SK-N-MC (cell line): ENCODE data around the gene PRKN.

ENCODE experiments used
- DNase-seq: peaks from one replicate; pipeline ENCODE4 v3.0.0-alpha.2; 2011; ENCODE audit warnings: low read depth, low spot score
- H3K27ac ChIP-seq: fragments of 200-600 bp; sonication (generic); 2 replicates; pipeline ENCODE4 v1.5.1; 2016; ENCODE audit warnings: mixed run types
- H3K36me3 ChIP-seq: fragments of 200-600 bp; sonication (generic); 2 replicates; pipeline ENCODE4 v1.6.1; 2017; ENCODE audit warnings: antibody characterized with exemption, low read length, mixed read lengths; ENCODE audit not compliant: insufficient read depth
- H3K4me3 ChIP-seq: fragments of 200-600 bp; sonication (generic); 2 replicates; pipeline ENCODE4 v1.5.1; 2016
- H3K9ac ChIP-seq: fragments of 200-600 bp; sonication (generic); 2 replicates; pipeline ENCODE4 v1.8.0; 2017; ENCODE audit warnings: mixed run types, mixed read lengths; ENCODE audit not compliant: insufficient read length
- H3K9me3 ChIP-seq: fragments of 200-600 bp; sonication (generic); 2 replicates; pipeline ENCODE4 v1.6.1; 2017; ENCODE audit warnings: low read depth, mild to moderate bottlenecking, antibody characterized with exemption, low read length, moderate library complexity, mixed read lengths
- EZH2 ChIP-seq: fragments of 200-600 bp; sonication (generic); IDR thresholded peaks from one replicate; pipeline ENCODE4 v1.6.1; 2017; ENCODE audit warnings: antibody characterized with exemption
- FOXP2 ChIP-seq: optimal IDR thresholded peaks from 2 replicates; pipeline ENCODE3; 2011; ENCODE audit warnings: mild to moderate bottlenecking, moderate library complexity; ENCODE audit not compliant: insufficient read depth; ENCODE audit errors: extremely low read length, control extremely low read depth
- POLR2AphosphoS5 ChIP-seq: IDR thresholded peaks from 2 replicates; pipeline ENCODE4 v1.6.1; 2012; ENCODE audit warnings: mild to moderate bottlenecking, low read depth, low read length, borderline replicate concordance

The PRKN gene

GRCh38 chr6:162055365-162055764 lies 672.2 kb downstream of the PRKN start:
- Histone ChIP-seq H3K4me3 (no peak overlapping the region), H3K9me3 (no peaks in the 10 kb centered on the region), H3K27ac (no peak overlapping the region), H3K36me3 (no peaks in the 10 kb centered on the region), H3K9ac (no peak overlapping the region)
- TF ChIP-seq FOXP2 (no peak), EZH2 (no peak), POLR2AphosphoS5 (no peak)
- DNase-seq = no peak

- Histone ChIP-seq H3K9me3 (no peaks in the 10 kb centered on the region), H3K36me3 (no peaks in the 10 kb centered on the region), H3K27ac (no peak overlapping the region), H3K9ac (no peak overlapping the region), H3K4me3 (no peak overlapping the region)
- no peak for TF ChIP-seq FOXP2
- TF ChIP-seq POLR2AphosphoS5 = no peak
- TF ChIP-seq EZH2 = no peak
- no peak for DNase-seq
These were observed 674.5 kb downstream of the PRKN start for GRCh38 chr6:162053084-162053483.

- no peak overlapping the region for H3K27ac ChIP-seq
- DNase-seq = no peak
- no peak for TF ChIP-seq POLR2AphosphoS5
- TF ChIP-seq EZH2 = no peak
- no peak for TF ChIP-seq FOXP2
- H3K36me3 ChIP-seq = no peaks in the 10 kb centered on the region
- H3K4me3 ChIP-seq = no peak overlapping the region
- no peaks in the 10 kb centered on the region for H3K9me3 ChIP-seq
- H3K9ac ChIP-seq = no peak overlapping the region
These were observed 677.0 kb downstream of the PRKN start for GRCh38 chr6:162050579-162050978.

DNA sequence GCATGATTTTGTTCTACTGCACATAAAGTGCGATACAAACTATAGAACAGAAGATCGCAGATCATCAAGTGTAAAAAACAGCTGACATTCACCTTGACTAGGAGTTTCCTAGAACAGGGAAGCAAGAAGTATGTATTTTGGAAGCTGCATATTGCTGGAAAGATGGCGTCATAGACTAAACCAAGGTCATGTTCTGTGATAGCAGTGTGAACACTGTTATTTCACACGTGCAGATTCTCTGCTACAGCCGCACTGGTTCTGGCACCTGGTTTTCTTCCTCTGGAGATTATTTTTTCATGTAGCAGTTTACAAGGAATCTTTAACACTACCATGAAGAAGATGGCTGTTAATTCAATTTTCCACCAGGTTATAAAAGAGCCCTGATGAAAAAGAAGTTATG lies 681.2 kb downstream of the PRKN start:
- no peaks in the 10 kb centered on the region for H3K9me3 ChIP-seq
- TF ChIP-seq EZH2 (no peak), POLR2AphosphoS5 (no peak), FOXP2 (no peak)
- H3K4me3 ChIP-seq = no peak overlapping the region
- H3K9ac ChIP-seq = no peak overlapping the region
- H3K27ac ChIP-seq = no peak overlapping the region
- DNase-seq = no peak
- H3K36me3 ChIP-seq = no peaks in the 10 kb centered on the region

DNA sequence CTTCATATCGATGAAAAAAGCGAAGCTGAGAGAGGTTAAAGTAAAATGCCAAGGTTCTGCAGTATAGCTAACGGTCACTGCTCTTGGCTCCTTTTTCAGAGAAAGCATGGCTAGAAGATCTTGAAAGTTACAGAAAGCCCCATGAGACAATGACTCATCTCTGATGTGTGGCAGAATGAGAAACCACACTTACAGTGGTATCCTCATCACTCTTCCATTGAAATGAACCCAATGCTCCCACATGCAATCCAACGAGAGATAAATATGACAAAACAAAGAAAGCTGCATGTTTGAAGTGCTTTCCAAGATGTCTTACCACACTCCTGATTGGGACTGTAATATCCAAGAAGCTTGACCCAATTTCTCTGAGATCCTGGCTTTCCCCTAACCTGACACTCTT lies 694.9 kb downstream of the PRKN start:
- TF ChIP-seq FOXP2 (no peak), EZH2 (no peak), POLR2AphosphoS5 (no peak)
- Histone ChIP-seq H3K9me3 (no peaks in the 10 kb centered on the region), H3K36me3 (no peaks in the 10 kb centered on the region), H3K27ac (no peak overlapping the region), H3K9ac (no peak overlapping the region), H3K4me3 (no peak overlapping the region)
- no peak for DNase-seq

DNA sequence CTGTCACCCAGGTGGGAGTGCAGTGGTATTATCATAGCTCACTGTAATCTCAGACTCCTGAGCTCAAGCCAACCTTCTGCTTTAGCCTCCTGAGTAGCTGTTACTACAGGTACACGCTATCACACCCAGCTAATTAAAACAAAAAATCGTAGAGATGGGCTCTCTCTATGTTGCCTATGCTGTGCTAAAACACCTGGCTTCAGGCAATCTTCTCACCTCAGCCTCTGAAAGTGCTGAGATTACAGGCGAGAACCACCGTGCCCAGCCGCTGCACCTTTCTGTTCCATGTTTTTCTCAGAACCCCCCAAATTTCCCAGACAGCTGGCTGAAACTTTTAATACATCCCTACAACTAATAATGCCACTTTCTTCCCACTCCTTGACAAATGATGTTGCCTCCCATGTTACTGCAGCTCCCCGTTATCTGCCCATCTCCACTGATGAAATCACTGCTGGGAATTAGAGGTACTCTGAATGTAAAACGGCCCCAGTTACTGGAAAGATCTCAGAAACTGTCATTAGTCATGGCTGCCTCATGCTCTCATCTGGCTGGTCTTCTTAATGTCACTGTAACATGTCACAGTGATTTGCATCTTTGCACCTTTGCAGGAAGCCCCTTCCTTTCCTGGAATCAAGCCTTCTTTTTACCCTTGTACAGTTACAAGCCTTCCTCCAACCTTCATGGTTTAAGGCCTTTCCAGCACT lies 697.5 kb downstream of the PRKN start:
- H3K9ac ChIP-seq = no peak overlapping the region
- H3K27ac ChIP-seq = no peak overlapping the region
- no peak overlapping the region for H3K4me3 ChIP-seq
- H3K36me3 ChIP-seq = no peaks in the 10 kb centered on the region
- no peak for DNase-seq
- no peaks in the 10 kb centered on the region for H3K9me3 ChIP-seq
- no peak for TF ChIP-seq EZH2
- TF ChIP-seq POLR2AphosphoS5 = no peak
- TF ChIP-seq FOXP2 = no peak

DNA sequence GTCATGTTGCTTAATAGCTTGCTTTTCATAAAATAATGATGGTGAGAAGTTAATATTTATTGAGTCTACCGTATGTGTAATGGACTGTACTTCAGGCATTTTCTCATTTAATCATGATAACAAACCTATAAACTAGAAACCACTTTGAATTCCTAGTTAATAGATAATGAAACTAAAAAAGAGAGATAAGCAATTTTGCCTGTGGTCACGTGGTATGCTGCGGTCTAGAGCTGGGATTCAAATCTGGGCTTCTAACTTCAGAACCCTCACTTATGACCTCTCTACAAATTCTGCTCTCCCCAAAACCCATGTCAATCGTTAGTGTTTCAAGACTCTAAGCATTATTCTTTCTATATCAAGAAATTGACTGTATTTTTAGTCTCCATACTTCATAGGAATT lies 700.7 kb downstream of the PRKN start:
- 0 out of 2 replicates have a peak overlapping the region, but pooled peaks have one; percentile 8 for H3K4me3 ChIP-seq
- TF ChIP-seq EZH2 (no peak), FOXP2 (no peak), POLR2AphosphoS5 (no peak)
- H3K9me3 ChIP-seq = no peaks in the 10 kb centered on the region
- H3K27ac ChIP-seq = no peak overlapping the region
- no peak overlapping the region for H3K9ac ChIP-seq
- no peak for DNase-seq
- H3K36me3 ChIP-seq = no peaks in the 10 kb centered on the region

DNA sequence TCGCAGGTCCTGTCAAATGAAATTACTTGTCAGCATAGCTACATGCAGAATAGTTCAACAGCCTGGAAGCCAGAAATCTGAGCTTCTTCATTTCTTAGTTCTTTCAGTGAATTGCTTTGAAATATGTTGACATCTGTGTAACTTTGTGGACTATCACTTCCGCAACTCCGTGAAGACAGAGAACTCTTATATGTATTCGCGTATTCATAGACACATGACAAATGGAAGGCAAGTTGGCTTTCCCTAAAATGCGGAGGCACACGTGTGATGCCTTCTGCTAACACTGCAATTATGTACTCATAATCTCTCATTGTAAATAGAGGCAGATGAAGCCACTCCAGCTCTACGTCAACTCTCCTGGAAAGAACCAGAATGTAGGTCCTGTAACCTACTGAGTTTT lies 701.5 kb downstream of the PRKN start:
- no peak for DNase-seq
- Histone ChIP-seq H3K4me3 (no peak overlapping the region), H3K36me3 (no peaks in the 10 kb centered on the region), H3K9ac (no peak overlapping the region), H3K27ac (no peak overlapping the region), H3K9me3 (no peaks in the 10 kb centered on the region)
- no peak for TF ChIP-seq POLR2AphosphoS5
- no peak for TF ChIP-seq EZH2
- no peak for TF ChIP-seq FOXP2

DNA sequence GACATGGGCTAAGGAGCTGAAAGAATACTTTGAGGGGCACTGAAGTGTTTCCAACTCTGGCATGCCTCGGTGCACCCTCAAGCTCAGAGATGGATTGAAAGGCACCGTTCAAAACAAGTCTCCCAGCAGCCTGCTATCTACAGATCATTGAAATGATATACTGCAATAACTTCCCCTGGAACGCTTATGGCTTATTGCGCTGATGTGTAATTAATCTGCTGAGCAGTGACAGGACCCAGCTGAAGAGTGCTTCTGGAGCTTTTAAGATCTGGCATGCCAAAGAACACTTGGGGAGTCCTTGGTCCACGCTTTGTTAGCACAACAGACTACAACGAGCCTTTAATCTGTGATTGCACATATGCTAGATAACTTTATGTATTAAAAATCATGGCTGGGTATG lies 708.2 kb downstream of the PRKN start:
- no peak for TF ChIP-seq EZH2
- TF ChIP-seq FOXP2 = no peak
- TF ChIP-seq POLR2AphosphoS5 = no peak
- no peak overlapping the region for H3K4me3 ChIP-seq
- no peaks in the 10 kb centered on the region for H3K36me3 ChIP-seq
- H3K27ac ChIP-seq = no peak overlapping the region
- DNase-seq = no peak
- no peak overlapping the region for H3K9ac ChIP-seq
- no peaks in the 10 kb centered on the region for H3K9me3 ChIP-seq
